ENCODE measurements around the gene LUZP1.

- TF ChIP-seq FOXP2 (optimal IDR thresholded peaks at IDR 0.05; ENCODE audit: borderline replicate concordance, extremely low read depth, extremely low read length, insufficient read depth) = no peak
- TF ChIP-seq REST (IDR thresholded peaks at IDR 0.05; ENCODE audit: insufficient read depth in 1 of 2, low read depth in 2 of 2, low read length in 2 of 2) = no peak
- TF ChIP-seq POLR2AphosphoS5 (IDR thresholded peaks at IDR 0.05; ENCODE audit: low read depth, low read length) = no peak
- no peak for TF ChIP-seq TAF1 (IDR thresholded peaks at IDR 0.05; ENCODE audit: borderline replicate concordance, insufficient read depth, low read length)
- TF ChIP-seq SIN3A (IDR thresholded peaks at IDR 0.05; ENCODE audit: borderline replicate concordance, insufficient read depth, low read length) = no peak
These were observed 68.4 kb downstream of the LUZP1 start for GRCh38 chr1:23100074-23100748.
